HEK293T (cell line): ENCODE measurements around the gene SOX21.

Experiments used
- ARNT ChIP-seq: fragments of 450-650 bp; IDR thresholded peaks from 2 replicates; pipeline ENCODE4 v1.6.1; 2017; ENCODE audit warnings: mild to moderate bottlenecking
- BHLHE40 ChIP-seq: fragments of 450-650 bp; IDR thresholded peaks from 2 replicates; pipeline ENCODE4 v1.6.1; 2016; ENCODE audit warnings: mild to moderate bottlenecking, moderate library complexity, borderline replicate concordance
- ELF4 ChIP-seq: fragments of 450-650 bp; IDR thresholded peaks from 2 replicates; pipeline ENCODE4 v1.6.1; 2017; ENCODE audit warnings: antibody characterized with exemption
- FOXA1 ChIP-seq: fragments of 450-650 bp; IDR thresholded peaks from 2 replicates; pipeline ENCODE4 v1.6.1; 2016; ENCODE audit warnings: mild to moderate bottlenecking
- FOXK2 ChIP-seq: fragments of 450-650 bp; IDR thresholded peaks from 2 replicates; pipeline ENCODE4 v1.6.1; 2016; ENCODE audit warnings: mild to moderate bottlenecking
- FOXM1 ChIP-seq: fragments of 450-650 bp; IDR thresholded peaks from 2 replicates; pipeline ENCODE4 v1.6.1; 2017; ENCODE audit warnings: mild to moderate bottlenecking, borderline replicate concordance
- L3MBTL2 ChIP-seq: fragments of 450-650 bp; conservative IDR thresholded peaks from 2 replicates; pipeline ENCODE4 v1.6.1; 2016; ENCODE audit warnings: mild to moderate bottlenecking
- LEF1 ChIP-seq: fragments of 450-650 bp; IDR thresholded peaks from 2 replicates; pipeline ENCODE4 v1.6.1; 2017; ENCODE audit warnings: mild to moderate bottlenecking, borderline replicate concordance
- NFRKB ChIP-seq: fragments of 450-650 bp; IDR thresholded peaks from 2 replicates; pipeline ENCODE4 v1.6.1; 2016; ENCODE audit warnings: mild to moderate bottlenecking, moderate library complexity
- SP1 ChIP-seq: fragments of 450-650 bp; IDR thresholded peaks from 2 replicates; pipeline ENCODE4 v1.6.1; 2017
- TARDBP ChIP-seq: fragments of 450-650 bp; IDR thresholded peaks from 2 replicates; pipeline ENCODE4 v1.6.1; 2016
- ZNF384 ChIP-seq: fragments of 450-650 bp; IDR thresholded peaks from 2 replicates; pipeline ENCODE4 v1.6.1; 2016
- TF ChIP-seq, protein P1 (sequence below): fragments of 450-650 bp; IDR thresholded peaks from 2 replicates; pipeline ENCODE4 v1.6.1; 2016

DNA sequence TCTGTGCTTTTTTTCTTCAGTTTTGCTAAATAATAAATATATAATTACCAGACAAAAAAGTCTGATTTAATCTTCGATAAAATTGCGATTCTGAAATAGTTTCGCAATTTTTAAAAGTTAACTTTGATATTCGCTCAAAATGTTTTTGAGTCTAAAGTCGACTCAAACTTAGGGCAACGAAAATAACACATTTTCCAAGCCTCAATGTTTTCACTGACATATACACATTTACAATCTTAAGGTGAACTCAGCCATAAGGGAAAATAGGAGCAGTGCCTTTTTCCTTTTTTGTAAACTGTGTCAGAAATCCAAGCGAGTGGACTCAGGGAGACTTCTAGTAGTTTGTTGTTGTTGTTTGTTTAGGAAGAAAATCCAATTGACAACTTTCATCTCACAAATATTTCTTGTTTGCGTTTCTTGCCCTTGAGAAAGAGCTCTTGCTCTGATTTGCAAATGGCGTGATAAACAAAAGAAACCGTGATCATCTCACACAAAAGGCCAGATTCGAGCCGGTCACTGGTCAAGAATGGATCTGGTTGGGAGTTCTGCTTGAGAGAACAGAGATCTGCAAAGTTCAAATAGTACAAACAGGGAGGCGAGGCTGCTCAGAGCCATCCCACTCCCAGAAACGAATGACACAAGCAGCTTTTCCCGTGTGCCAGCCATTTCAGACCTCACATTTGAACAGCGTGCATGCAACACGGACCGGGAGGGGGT is 2.1 kb downstream of the SOX21 start:
- TF ChIP-seq, protein P1, sequence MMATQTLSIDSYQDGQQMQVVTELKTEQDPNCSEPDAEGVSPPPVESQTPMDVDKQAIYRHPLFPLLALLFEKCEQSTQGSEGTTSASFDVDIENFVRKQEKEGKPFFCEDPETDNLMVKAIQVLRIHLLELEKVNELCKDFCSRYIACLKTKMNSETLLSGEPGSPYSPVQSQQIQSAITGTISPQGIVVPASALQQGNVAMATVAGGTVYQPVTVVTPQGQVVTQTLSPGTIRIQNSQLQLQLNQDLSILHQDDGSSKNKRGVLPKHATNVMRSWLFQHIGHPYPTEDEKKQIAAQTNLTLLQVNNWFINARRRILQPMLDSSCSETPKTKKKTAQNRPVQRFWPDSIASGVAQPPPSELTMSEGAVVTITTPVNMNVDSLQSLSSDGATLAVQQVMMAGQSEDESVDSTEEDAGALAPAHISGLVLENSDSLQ = no peak
- TF ChIP-seq NFRKB = no peak
- TF ChIP-seq ELF4 = no peak
- TF ChIP-seq TARDBP = no peak
- TF ChIP-seq FOXA1 = no peak
- TF ChIP-seq BHLHE40 = no peak
- TF ChIP-seq FOXM1 = no peak
- no peak for TF ChIP-seq SP1
- TF ChIP-seq ZNF384 = no peak
- no peak for TF ChIP-seq LEF1
- TF ChIP-seq L3MBTL2 = no peak
- no peak for TF ChIP-seq FOXK2
- no peak for TF ChIP-seq ARNT
